GM23338 (cell line): ENCODE results near the gene AFF2. TPM values are rescaled to one million over a fixed set of nuclear protein-coding genes. Genes with fewer than 3 reads are reported as not detected.

Experiments
- ATAC-seq: fragments of 200-7000 bp; cut with Tn5 transposase; 3 replicates; pipeline ENCODE4 v1.9.1; 2020
- DNase-seq: peaks from one replicate; pipeline ENCODE4 v3.0.0-alpha.2; 2015; ENCODE audit warnings: low spot score
- H2AFZ ChIP-seq: fragments of 200-600 bp; sonication (generic); 2 replicates; pipeline ENCODE4 v1.8.0; 2016; ENCODE audit warnings: antibody characterized with exemption, mild to moderate bottlenecking, moderate library complexity
- H3F3A ChIP-seq: fragments of 200-600 bp; sonication (generic); replicated peaks from 2 replicates; pipeline ENCODE4 v1.8.0; 2017; ENCODE audit warnings: antibody characterized with exemption, mixed run types, low read depth
- H3K27ac ChIP-seq: fragments of 200-600 bp; sonication (generic); 2 replicates; pipeline ENCODE4 v1.6.1; 2016; ENCODE audit warnings: low read depth
- H3K27me3 ChIP-seq: fragments of 200-600 bp; sonication (generic); 2 replicates; pipeline ENCODE4 v1.8.0; 2016; ENCODE audit warnings: mild to moderate bottlenecking, mixed run types, moderate library complexity; ENCODE audit not compliant: insufficient read depth
- H3K36me3 ChIP-seq: fragments of 200-600 bp; sonication (generic); 2 replicates; pipeline ENCODE4 v1.8.0; 2016; ENCODE audit warnings: mild to moderate bottlenecking; ENCODE audit not compliant: insufficient read depth
- H3K4me1 ChIP-seq: fragments of 200-600 bp; sonication (generic); 2 replicates; pipeline ENCODE4 v1.8.0; 2016; ENCODE audit warnings: mild to moderate bottlenecking, moderate library complexity; ENCODE audit not compliant: insufficient read depth
- H3K4me2 ChIP-seq: fragments of 200-600 bp; sonication (generic); 2 replicates; pipeline ENCODE4 v1.7.1; 2017; ENCODE audit warnings: mixed run types
- H3K4me3 ChIP-seq: fragments of 200-600 bp; sonication (generic); 2 replicates; pipeline ENCODE4 v1.6.1; 2016; ENCODE audit warnings: mixed run types
- H3K79me2 ChIP-seq: fragments of 200-600 bp; sonication (generic); replicated peaks from 2 replicates; pipeline ENCODE4 v1.8.0; 2017; ENCODE audit warnings: mild to moderate bottlenecking; ENCODE audit not compliant: insufficient read depth
- H3K9me2 ChIP-seq: fragments of 200-600 bp; sonication (generic); 2 replicates; pipeline ENCODE4 v1.8.0; 2017; ENCODE audit not compliant: insufficient read depth
- H4K20me1 ChIP-seq: fragments of 200-600 bp; sonication (generic); replicated peaks from 2 replicates; pipeline ENCODE4 v1.8.0; 2017; ENCODE audit warnings: mild to moderate bottlenecking; ENCODE audit not compliant: insufficient read depth
- H3K27ac Mint-ChIP-seq: 2 replicates; pipeline ENCODE4 v1.8.0; 2020; ENCODE audit warnings: inconsistent platforms, mild to moderate bottlenecking, moderate library complexity, mixed read lengths
- H3K27me3 Mint-ChIP-seq: 3 replicates; pipeline ENCODE4 v1.8.0; 2022; ENCODE audit warnings: low read depth, mild to moderate bottlenecking, moderate library complexity, mixed read lengths, inconsistent platforms; ENCODE audit not compliant: insufficient read depth, poor library complexity
- H3K36me3 Mint-ChIP-seq: 3 replicates; pipeline ENCODE4 v1.8.0; 2021; ENCODE audit warnings: low read depth, mild to moderate bottlenecking, inconsistent platforms, moderate library complexity, mixed read lengths
- H3K4me1 Mint-ChIP-seq: 3 replicates; pipeline ENCODE4 v1.8.0; 2020; ENCODE audit warnings: mild to moderate bottlenecking, inconsistent platforms, mixed read lengths
- H3K4me3 Mint-ChIP-seq: 3 replicates; pipeline ENCODE4 v1.8.0; 2021; ENCODE audit warnings: moderate library complexity, mild to moderate bottlenecking, inconsistent platforms, mixed read lengths
- H3K9me3 Mint-ChIP-seq: 3 replicates; pipeline ENCODE4 v1.8.0; 2020; ENCODE audit warnings: moderate library complexity, mild to moderate bottlenecking, inconsistent platforms, mixed read lengths
- CREB1 ChIP-seq: fragments of 250-450 bp; sonication (Bioruptor Pico); IDR thresholded peaks from 2 replicates; pipeline ENCODE4 v1.5.0; 2020; ENCODE audit warnings: low read depth, mild to moderate bottlenecking, moderate library complexity
- ETS1 ChIP-seq: IDR thresholded peaks from 2 replicates; pipeline ENCODE4 v1.6.1; 2016; ENCODE audit warnings: antibody characterized with exemption
- EZH2 ChIP-seq: fragments of 200-600 bp; sonication (generic); IDR thresholded peaks from one replicate; pipeline ENCODE4 v1.8.0; 2017; ENCODE audit warnings: antibody characterized with exemption, mild to moderate bottlenecking, low read depth; ENCODE audit not compliant: unreplicated experiment
- EZH2phosphoT487 ChIP-seq: fragments of 200-600 bp; sonication (generic); IDR thresholded peaks from one replicate; pipeline ENCODE4 v1.8.1; 2018; ENCODE audit warnings: antibody characterized with exemption; ENCODE audit not compliant: unreplicated experiment
- JUNB ChIP-seq: IDR thresholded peaks from one replicate; pipeline ENCODE4 v1.6.1; 2016; ENCODE audit warnings: antibody characterized with exemption; ENCODE audit not compliant: unreplicated experiment
- POLR2AphosphoS5 ChIP-seq: IDR thresholded peaks from 2 replicates; pipeline ENCODE4 v1.6.1; 2016; ENCODE audit warnings: antibody characterized with exemption, low read depth
- REST ChIP-seq: IDR thresholded peaks from one replicate; pipeline ENCODE4 v1.6.1; 2018; ENCODE audit warnings: antibody characterized with exemption; ENCODE audit not compliant: unreplicated experiment
- STAT1 ChIP-seq: IDR thresholded peaks from one replicate; pipeline ENCODE4 v1.6.1; 2016; ENCODE audit warnings: antibody characterized with exemption; ENCODE audit not compliant: unreplicated experiment
- ZNF462 ChIP-seq: fragments of 250-450 bp; sonication (Bioruptor Pico); IDR thresholded peaks from 2 replicates; pipeline ENCODE4 v1.5.0; 2020; ENCODE audit warnings: mild to moderate bottlenecking, moderate library complexity
- polyA plus RNA-seq: library from polyadenylated mRNA; unstranded; fragments of >200 nt; fragmentation: Nextera tagmentation; extraction: Ambion mirVana; gene quantifications from 2 replicates; pipeline ENCODE4 v1.2.1, GENCODE V29; 2016
- total RNA-seq: library from RNA; depleted of rRNA; stranded (reverse); fragments of >200 nt; shearing (Covaris generic); gene quantifications from 2 replicates; pipeline ENCODE4 v1.2.3, GENCODE V29; 2014

Gene AFF2
- total and polyA plus RNA-seq, 2 experiments from 2014 or later, result 1.6 to 5.8 TPM

GRCh38 chrX:148634591-148634990, 134.2 kb downstream of the AFF2 start:
- H3K27ac ChIP-seq, result no peak overlapping the region
- no peaks in the 10 kb centered on the region for H3K9me2 ChIP-seq
- H4K20me1 ChIP-seq, result no peaks in the 10 kb centered on the region
- no peaks in the 10 kb centered on the region for H3K27me3 ChIP-seq
- H3K27me3 Mint-ChIP-seq, result peaks cover 2% of the 10 kb centered on the region
- no peak overlapping the region for H3K4me2 ChIP-seq
- no peaks in the 10 kb centered on the region for H3K36me3 ChIP-seq
- no peaks in the 10 kb centered on the region for H3K36me3 Mint-ChIP-seq
- no peaks in the 10 kb centered on the region for H3K4me1 ChIP-seq
- no peak overlapping the region for H2AFZ ChIP-seq
- peaks cover 7% of the 10 kb centered on the region; the same call in 1 of the 3 replicates for H3K4me1 Mint-ChIP-seq
- TF ChIP-seq POLR2AphosphoS5 (no peak), ETS1 (no peak), EZH2 (no peak), JUNB (no peak), EZH2phosphoT487 (no peak), ZNF462 (CRISPR knock-in tag) (no peak), STAT1 (no peak), CREB1 (CRISPR knock-in tag) (no peak), REST (no peak)
- DNase-seq, result no peak
- no peaks in the 10 kb centered on the region for H3K79me2 ChIP-seq
- no peak overlapping the region for H3K27ac Mint-ChIP-seq
- ATAC-seq, result no peak
- no peak overlapping the region for H3K4me3 ChIP-seq
- H3K4me3 Mint-ChIP-seq, result no peak overlapping the region
- H3F3A ChIP-seq, result no peaks in the 10 kb centered on the region
- H3K9me3 Mint-ChIP-seq, result no peaks in the 10 kb centered on the region
